ENCODE results near the gene FGF1.

FGF1 gene

DNA sequence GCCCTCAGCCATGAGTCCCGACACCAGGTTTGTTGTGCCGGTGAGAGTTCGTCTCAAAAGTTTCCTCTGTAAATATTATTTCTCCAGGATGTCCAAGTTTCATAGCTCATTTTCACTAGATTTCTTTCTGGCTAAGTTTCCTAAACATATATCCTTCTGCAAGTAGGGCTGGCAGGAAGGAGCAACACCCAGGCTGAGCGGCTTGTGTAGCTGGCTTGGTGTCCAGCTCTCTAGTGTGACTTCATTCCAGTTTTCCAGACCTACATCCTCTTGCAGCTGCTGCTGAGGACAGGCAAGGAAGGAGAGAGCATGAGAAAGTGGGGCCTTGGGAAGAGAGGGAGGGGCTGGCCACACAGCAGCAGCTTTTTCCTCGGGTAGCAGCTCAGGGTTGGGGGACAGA lies 80.3 kb downstream of the FGF1 start:
- DNase-seq = no peak

DNA sequence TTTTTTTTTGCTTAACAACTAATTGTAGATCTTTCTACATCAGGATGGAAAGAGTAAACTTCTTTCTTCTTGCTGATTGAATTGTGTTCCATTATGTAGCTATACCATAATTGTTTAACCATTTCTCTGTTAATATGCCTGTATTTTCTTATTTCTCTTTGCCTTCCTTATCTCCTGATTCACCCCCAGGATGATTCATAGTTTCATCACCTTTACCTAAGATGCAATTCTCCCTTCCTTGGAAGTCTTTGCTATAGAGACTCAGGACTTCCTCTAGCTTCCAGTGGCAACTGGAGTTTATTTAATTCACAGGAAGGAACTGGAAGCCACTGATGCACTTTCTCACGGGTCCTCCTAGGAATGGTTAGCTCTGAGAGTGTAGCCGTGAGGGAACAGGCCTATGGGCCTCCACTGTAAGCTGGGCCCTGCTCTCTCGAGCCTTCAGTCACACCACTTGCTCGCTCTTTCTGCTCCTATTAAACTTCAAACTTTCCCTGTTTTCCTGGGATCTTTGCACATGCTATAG lies 83.1 kb downstream of the FGF1 start:
- no peak for DNase-seq

DNA sequence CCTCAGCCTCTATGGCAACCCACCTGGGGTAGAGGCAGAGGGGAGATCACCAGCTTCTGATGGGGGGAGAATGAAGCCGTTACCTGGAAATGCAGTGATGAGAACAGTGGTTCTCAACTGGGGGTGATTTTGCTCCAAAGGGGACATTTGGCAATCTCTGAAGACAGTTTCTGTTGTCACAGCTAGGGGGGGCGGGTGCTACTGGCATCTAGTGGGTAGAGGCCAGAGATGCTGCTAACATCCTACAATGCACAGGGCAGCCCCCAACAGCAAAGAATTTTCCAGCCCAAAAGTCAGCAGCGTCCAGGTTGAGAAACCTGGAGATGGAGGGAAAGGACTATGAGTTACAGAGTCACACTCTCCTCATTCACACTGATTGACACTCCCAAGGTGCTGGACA lies 84.5 kb downstream of the FGF1 start:
- no peak for DNase-seq

DNA sequence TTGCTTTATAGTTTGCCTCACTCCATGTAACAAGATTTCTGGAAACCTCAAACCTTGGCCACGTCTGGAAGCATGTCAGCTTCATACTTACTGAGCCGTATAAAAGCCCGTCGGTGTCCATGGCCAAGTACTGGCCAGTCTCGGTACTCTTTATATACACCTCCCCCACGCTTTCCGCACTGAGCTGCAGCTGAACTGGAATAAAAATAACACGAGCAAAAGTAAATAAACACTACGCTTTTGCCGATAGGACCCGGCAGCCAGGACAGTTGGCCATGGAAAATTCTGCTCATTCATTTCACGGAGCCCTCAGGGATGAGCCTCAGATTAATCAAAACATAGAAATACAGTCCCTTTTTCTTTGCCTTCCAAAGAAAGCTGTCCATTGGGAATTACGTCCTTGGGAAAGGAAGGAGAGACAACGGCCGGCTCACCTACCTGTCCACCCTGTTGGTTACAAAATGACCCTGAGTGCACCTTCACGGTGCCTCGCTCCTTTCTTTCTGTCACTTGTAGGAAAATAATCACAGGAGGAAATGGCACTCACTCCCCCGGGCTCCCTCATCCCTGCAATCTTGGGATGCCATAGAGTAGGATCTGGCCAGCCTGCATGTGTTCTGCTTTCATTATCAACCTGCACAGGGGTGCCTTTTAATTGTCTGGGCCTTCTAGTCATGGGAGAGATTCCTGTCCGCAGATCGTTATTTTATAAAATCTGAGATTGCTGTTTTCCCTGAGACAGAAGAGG lies 85.1 kb downstream of the FGF1 start:
- no peak for DNase-seq

DNA sequence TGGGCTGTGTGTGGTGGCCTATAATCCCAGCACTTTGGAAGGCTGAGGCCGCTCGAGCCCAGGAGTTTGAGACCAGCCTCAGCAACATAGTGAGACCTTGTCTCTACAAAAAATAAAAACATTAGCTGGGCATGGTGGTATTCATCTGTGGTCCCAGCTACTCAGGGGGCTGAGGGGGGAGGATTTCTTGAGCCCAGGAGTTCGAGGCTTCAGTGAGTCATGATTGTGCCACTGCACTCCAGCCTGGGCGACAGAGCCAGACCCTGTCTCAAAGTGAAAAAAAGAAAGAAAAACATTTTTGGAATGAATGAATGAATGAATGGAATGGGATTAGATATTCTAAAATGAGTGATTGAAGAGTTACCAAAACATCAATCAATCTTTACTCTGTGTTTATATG lies 85.8 kb downstream of the FGF1 start:
- DNase-seq = no peak

DNA sequence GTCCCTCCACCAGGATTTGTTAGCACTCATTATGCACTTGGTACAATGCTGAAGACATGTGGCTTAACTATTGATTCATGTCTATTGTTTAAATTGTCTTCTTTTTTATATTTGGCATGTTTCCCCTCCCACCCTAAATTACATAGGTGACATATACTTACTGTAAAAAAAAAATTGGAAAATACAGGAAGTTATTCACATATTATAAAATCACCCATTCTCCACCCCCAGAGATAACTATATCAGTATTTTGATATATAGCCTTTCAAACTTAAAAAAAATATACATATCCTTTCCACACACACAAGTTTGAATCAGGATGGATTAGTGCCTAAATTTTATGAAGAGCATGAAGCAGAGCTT lies 87.6 kb downstream of the FGF1 start:
- no peak for DNase-seq

DNA sequence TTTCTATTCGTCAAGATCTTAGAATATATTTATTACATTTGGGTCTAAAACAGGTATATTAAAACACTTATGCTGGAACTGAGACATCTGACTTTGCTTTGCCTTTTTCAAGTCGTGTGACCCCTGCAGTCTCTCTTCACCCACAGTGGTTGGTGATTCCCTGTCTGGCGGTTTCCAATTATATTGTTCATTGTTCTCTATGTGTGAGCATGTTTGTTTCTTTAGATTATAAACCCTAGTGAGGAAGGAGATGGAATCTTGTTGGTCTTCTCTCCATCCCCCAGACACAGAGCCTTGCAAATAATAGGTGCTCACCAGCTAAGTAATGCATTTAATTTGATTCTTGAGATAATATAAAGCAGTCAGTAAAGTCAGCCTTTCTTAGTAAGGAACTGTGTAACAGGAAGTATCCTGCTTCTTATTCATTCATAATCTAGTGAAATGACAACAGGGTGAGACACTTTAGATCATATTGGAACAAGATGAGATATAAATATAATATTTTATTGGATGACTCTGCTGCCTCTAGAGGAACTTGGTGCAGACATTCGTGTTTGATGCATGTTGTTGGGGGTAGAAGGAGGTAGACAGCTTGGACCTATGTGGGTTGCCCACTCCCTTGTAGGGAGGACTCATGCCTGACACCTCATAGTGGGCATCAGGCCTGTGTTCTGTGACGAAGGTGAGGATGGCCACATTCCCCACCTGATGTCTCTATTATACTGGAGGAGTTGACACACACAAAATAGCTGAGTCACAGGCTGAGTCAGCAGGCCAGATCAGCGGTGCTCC lies 88.1 kb downstream of the FGF1 start:
- peak; percentile 12 to 22 for DNase-seq

DNA sequence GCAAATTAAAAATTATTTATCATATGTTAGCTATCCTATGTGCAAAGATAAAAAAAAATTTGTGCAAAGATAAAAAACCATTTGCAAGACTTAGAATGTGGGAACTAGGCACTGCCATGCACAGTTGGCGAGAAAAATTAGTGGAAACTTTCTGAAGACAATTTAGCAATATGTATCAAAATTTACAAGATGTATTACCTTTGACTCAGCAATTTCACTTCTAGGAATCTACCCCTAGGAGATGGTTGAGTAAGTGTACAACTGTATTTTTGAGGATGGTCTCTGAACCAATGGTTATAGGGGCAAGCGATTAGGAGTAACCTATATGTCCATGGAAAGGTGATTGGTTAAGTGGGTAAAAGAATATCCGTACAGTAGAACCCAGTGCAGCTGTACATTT lies 88.9 kb downstream of the FGF1 start:
- DNase-seq = no peak

DNA sequence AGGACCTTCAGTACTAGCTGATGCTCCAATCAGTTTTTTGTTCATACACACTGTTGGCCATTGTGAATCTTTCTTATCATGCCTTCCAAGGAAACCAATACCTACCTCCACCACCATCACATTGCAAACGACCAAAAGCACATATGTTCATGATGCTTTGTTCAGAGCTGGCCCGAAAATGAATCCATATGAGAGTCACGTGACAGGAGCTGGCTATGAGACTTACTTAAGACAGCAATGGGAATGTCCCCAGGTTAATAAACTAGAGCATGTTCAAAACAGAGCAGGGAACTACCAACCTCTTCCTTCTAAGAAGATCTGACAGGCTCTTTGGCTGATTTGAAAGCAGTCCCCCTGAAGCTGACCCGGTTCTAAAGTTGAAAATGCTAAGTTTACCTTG lies 93.5 kb downstream of the FGF1 start:
- no peak for DNase-seq

DNA sequence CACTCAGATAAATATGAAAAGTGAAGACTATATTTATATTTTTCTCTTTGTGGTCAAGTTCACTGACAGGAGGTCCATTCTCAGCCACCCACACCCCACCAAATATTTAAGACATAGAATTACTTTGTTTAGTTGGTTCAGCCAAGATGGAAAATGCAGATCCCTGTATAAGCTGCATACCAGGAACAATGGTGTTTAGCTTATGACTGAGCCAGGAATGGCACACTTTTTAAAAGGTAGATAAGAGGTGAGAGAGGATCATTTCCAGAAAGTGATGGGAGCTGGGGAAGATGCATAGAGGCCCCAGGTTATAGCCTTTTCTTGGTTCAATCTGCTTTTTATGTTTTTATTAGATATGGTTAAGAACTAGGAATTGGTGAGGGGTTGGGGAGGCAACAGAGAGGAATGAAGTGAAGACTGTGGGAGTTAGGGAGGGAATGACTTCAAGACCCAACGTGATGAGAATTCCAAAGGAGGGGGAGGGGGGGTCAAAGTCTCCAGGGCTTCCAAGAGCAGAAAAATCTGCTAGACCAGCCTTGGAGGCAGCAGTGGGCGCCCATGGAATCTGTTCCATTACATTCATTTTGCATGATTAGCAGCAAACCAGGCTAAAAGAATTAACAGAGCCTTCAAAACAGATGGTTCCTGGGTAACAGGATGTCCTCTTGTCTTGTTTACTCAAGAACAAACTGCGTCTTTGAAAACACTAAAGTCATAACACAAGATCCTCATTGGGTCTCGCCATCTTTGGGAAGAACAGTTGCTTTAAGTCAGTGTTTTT lies 95.2 kb downstream of the FGF1 start:
- DNase-seq = no peak

DNA sequence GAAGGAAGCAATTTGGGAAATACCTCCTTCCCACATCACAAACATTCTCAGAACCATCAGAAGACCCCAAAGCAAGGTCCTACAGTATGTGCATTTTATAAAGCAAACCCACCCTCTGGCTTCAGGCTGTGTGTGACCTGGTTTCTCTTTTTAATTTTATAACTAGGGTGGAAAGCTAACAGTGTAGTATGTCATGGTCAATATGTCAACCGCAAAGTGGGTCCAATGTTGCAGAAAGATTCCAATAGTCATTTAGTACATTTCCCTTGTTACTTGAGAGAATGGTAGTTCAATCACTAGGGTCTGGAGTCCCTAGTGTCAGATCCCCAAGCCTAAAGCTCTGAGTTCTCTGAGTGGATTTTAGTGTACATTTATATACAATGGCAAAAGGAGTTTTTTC lies 96.2 kb downstream of the FGF1 start:
- no peak for DNase-seq

DNA sequence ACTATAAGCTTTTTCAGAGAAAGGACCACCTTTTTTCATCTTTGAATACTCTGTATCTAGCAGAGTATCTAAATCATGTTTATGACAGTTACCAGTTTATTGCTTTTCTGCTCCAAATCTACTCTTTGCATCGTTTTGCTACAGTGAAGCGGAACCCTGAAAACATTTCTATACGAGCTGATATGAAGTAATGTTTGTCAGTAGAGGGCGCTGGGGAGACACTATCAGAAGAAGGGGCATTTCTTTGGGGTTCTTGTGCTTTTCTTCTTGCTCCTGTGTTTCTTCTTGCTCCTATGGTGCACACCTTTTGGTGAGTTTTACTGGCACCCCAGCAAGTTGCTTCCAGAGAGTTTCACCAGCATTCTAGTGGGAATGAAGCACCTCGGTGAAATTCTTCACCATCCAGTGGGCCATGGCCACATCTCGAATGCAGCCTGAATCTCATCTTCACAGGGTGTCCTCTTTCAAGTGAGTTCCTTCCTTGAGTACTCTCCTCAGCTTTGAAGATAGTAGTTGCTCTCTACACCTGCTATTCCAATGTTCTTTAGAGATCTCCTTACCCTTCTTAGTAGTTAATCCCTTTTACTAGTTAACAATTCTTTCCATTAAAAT lies 98.4 kb downstream of the FGF1 start:
- no peak for DNase-seq

DNA sequence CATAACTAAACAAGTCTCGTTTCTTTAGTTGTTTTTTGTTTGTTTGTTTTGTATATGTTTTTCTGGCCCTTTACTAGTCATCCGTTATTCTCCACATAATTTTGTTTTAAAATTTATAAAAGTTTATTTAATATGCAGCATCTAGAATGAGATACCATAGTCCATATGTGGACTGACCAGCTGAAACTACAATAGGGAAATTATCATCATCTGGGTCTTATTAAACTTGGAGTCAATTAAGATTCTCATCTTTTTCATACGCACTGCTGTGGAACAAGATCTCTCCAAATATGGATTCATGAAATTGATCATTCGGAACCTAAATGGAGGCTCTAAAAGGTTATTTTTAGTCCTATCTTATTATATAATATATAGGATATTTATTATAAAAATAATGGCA lies 99.3 kb downstream of the FGF1 start:
- no peak for DNase-seq

DNA sequence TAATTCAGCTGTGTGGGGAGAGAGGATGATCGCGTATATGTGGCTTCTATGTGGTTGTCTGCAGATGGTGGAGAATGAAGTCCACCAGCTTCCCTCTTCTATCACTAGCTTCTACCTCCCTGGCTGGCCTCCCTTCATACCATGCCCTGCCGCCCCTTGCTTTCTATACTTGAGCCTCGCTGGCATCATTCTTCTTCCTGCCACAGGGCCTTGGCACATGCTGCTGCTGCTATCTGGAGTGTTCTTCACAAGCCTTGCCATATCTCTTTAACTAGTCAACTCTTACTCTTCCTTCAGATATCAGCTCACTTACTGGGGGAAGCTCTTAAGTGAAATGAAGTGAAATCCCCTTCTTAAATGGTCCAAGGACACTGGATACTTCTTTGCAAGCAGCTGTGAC lies 100.4 kb downstream of the FGF1 start:
- DNase-seq = no peak

DNA sequence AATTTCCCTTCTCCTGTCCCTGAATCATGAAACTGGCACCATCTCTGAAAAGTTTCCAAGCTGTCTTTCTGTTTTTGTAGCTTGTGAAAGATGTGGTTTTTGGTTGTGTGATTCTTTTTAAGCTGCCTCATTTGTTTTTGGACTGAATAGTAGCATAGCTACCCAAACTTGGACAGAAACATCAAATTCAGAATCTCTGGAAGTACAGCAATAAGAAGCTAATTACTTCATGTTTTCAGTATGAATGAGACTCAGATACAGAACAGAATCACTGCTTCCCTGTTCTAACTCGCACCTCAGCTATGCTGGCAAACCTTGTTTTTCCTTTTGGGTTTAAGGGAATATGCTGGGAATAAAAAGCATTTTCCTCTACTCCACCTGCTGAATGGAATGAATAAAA lies 101.0 kb downstream of the FGF1 start:
- DNase-seq = no peak

DNA sequence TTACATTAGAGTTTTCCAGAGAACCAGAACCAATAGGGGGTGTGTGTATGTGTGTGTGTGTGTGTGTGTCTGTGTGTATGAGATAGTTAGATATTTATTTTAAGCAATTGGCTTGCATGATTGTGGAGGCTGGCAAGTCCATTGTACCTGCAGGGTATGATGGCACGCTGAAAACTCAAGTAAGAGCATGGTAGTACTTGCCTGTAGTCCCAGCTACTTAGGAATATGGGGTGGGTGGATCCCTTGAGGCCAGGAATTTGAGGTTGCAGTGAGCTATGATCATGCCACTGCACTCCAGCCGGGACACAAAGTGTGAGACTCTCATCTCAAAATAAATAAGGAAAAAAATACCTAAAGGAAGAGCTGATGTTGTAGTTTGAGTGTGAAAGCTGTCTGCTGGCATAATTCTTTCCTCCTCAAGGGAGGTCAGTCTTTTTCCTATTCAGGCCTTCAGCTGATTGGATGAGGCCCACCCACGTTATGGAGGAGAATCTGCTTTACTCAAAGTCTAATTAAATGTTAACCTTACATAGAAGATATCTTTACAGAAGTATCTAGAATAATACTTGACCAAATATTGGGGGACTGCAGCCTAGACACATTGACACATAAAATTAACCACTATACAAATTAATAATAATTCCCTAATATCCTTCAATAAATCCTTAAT lies 107.6 kb downstream of the FGF1 start:
- DNase-seq = no peak

DNA sequence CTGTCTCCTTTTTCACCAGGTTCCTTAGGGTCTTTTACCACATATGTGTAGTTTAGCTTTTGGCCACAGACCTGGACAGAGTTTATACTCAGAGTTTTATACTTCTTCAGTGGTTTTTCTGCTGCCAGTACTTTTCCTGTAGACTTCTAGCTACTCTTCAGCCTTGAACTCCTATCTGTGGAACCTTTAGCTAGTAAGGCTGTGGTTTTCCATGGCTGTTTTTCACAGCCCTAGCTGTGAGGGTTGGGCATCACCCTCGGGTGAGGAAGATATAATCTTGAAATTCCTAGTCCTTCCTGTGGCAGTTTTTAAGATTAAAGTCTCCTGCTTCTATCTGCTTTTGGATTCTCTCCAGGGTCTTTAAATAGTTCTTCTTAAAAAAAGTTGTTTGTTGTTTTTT lies 109.1 kb downstream of the FGF1 start:
- DNase-seq = no peak

DNA sequence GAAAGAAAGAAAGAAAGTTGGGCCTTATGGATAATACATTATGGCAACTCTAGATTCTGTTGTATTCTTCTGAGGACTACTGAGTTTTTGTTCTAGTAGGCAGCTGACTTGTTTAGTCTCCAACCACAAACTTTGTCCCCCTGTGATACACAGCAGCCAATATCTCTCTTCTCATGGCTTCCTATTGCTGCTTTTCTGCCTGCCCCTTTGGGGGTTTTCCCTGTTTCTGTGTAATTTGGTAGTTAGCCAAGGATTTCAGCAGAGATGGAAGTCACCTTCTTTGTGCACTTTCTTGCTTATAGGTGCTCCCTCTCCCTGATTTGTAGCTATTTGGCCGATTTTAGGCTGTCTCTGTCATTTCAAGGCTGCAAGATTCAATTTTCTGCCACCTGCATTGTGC lies 109.6 kb downstream of the FGF1 start:
- no peak for DNase-seq

DNA sequence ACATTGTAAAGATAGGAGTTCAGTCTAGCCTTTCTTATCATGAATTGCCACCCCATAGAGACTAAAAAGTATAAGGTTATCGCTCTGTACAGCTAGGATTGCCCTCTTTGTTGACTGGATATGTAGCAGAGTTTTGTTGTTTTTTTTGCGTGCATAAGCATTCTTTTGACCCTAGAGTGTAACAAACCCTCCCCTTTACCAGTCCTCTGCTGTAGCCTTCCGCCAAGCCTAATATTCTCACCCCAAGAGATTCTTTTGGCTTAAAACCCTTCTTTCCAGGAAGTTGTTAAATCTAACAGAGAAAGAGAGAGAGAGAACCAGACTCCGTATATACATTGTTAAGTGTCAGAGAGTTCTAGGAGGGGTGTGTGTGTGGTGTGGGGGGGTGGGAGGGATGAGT lies 113.9 kb downstream of the FGF1 start:
- DNase-seq = no peak

DNA sequence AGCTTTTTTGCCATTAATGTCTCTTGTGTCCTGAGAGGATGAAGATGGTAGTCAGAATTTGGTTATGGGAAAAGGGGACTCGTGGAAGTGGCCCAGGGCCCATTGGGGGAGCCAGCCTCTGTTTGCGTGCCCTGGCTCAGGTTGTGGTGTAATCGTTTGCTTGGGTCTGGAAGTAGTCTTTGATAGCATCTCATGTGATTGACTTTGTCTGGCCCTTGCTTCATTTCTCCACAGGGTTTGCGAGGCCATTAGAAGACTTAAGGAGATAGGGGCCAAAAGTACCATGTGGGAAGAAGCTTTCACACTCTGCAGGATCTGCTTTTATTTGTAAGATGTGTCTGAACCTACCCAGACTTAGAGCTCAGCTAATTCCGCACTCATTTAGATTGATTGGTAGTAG lies 114.5 kb downstream of the FGF1 start:
- no peak for DNase-seq

DNA sequence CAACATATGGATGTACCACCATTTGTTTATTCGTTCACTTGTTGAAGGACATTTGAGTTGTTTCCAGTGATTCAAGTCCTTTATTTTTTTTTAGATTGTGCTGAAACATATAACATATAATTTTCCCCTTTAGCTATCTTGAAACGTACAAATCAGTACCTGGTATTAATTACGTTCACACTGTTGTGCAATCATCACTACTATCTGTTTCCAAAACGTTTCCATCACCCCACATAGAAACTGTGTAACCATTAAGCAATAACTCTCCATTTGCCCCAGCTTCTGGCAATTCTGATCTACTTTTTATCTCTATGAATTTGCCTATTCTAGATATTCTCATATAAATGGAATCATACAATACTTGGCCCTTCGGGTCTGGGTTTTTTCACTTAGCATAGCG lies 116.0 kb downstream of the FGF1 start:
- no peak for DNase-seq

DNA sequence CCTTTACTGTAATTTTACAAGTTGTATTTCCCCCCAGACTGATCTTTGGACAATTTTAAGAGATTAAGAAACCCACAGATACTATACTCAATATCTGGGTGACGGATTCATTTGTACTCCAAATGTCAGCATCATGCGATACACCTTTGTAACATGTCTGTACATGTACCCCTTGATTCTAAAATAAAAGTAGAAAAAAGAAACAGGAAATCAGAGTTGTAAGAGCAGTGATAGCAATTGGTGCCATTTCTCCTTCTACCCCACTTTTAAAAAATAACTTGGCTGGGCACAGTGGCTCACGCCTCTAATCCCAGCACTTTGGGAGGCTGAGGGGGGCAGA lies 116.9 kb downstream of the FGF1 start:
- no peak for DNase-seq

Data from activated CD4-positive, alpha-beta T cell treated with anti-CD3 and anti-CD28 coated beads, Interleukin-2, amount 50 U/mL, for 4 hours (primary cell).